Myometrial cell (primary cell): ENCODE measurements around the gene ITGA1. TPM values are rescaled to one million over a fixed set of nuclear protein-coding genes. Genes with fewer than 3 reads are reported as not detected.

Source experiments
- total RNA-seq: library from RNA; depleted of rRNA; stranded (reverse); fragments of >200 nt; gene quantifications from 2 replicates; pipeline ENCODE4 v1.2.3, GENCODE V29; 2015

Gene ITGA1
- total RNA-seq: 4.0 and 11.5 TPM in 2 replicates

DNA sequence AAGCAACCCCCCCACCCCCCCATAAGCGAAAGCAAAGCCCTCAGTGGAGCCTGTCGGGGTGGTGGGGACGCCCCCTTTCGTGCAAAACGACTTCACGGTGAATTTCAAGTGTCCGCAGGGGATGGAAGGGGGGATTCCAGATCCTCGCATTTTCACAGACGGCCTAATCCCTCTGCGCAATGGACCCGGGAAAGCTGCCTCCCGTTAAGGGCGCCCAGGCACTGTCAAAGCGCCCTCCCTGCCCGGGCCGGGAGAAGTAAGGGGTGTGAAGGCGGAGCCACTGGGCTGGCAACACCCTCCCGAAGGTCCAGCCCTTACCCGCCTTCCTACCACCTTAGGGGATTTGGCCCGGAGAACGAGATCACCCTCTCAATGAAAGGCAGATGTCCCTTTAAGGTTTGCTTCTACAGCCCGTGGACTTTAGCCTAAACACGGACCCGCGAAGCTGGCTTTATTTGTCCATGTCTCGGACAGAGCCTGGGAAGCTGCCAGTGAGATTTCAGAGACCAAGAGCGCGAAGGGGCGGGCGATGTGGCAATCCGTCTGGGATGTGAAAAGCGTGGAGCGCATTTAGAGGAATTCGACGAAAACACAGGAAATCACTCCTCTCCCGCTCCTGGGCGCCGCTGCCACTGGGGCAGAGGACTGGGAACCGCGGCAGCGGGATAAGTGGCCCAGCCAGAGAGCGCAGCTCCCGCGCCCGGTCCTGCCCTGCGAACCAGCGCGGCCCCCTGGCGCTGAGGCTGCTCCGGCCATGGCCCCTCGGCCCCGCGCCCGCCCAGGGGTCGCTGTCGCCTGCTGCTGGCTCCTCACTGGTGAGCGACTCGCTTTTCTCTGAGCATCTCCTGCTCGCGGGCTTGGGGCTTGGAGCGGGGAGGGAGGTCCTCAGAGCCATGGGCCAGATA is at the start of gene ITGA1, which contains the start of gene PELO:
TSS of gene ITGA1 (plus strand) at position 317 of the 905 bp plus-strand sequence. CDS start at position 755, 438 bp downstream.
TSS of gene PELO (plus strand) at position 317 of the 905 bp plus-strand sequence. CDS start 12,479 bp downstream, outside the sequence.

DNA sequence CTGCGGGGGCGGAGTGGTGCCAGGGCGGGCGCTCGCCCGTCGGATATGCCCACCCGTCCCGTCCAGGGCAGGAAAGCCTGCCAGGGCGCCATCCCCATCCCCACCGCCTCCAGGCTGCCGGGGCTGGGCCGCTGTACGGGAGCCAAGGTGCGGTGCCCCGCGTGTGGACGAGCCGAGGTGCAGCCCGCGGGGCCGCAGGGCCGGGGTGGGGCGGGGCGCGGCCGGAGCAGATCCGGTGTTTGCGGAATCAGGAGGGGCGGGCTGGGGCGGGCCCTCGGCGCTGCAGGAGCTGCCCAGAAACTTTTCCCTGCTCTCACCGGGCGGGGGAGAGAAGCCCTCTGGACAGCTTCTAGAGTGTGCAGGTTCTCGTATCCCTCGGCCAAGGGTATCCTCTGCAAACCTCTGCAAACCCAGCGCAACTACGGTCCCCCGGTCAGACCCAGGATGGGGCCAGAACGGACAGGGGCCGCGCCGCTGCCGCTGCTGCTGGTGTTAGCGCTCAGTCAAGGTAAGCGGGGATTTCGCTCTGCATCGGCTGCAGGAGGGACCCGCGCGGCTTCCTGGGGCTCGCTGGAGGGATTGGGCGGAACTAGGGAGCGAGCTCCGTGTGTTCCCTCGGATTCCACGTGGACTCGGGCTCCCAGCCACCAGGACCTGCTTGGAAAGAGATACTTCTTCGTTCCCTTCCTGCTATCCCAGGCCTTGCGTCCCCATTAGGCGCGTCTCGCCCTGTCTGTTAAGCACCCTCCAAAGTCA is 201.5 kb downstream of the ITGA1 start, which contains the start of gene ITGA2:
TSS of gene ITGA2 (plus strand) at position 328 of the 756 bp plus-strand sequence. CDS start at position 445, 117 bp downstream.

Other genes starting within 250 kb of the ITGA1 start
- gene PELO, start within 50 bp of the ITGA1 start, total RNA-seq: 26.9 and 28.8 TPM in 2 replicates
- 19.0 and 30.1 TPM in 2 replicates for gene ITGA2, start 201.4 kb downstream of the ITGA1 start, total RNA-seq